Astrocyte of the spinal cord (primary cell): Measurements from ENCODE around the gene STMN3.
"Not testable (repeated sequence)": the region's sequence is repeated elsewhere in the genome, so short reads cannot be mapped to it uniquely, and the experiment has no call there.

Experiments used
- DNase-seq: peaks from one replicate; pipeline ENCODE4 v3.0.0; 2011; ENCODE audit warnings: low read depth, low spot score
- H3K4me3 ChIP-seq: 2 replicates; pipeline ENCODE4 v1.5.1; 2011; ENCODE audit warnings: low read depth, mild to moderate bottlenecking, low read length, moderate library complexity
- in situ Hi-C: cut with HindIII; loops from 2 replicates; pipeline ENCODE4 v1.10.0; 2017; ENCODE audit warnings: low sequenced_read_pairs
- TF ChIP-seq, protein P1 (sequence below): IDR thresholded peaks from 2 replicates; pipeline ENCODE4 v1.5.1; 2012; ENCODE audit warnings: low read depth, mild to moderate bottlenecking, low read length, inconsistent platforms

Gene STMN3

DNA sequence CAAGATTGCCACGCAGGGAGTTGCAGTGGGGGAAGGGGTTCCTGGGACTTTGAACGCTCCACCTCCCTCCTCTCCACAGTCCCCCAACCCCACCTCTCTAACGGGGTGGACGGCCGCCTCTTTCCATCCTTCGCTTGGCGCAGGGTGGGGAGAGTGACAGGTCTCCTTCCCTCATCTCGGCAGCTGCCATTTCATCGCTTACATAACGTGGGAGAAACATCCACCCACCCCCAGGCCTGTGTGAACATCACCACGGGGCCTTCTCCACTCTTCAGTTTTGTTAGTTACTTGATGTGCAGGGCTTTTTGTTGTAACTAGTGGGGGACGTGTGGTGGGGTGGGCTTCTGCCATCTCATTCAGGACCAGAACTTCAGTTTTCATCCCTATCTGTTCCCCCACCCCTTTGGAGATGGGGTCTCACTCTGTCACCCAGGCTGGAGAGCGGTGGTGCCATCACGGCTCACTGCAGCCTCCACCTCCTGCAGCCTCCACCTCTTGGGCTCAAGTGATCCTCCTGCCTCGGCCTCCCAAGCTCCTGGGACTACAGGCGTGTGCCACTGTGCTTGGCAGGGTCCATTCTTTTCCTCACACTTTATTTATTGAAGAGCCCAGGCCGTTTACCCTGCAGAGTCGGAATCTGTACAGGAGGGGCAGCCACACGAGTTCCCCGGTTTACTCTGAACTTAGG, 22.6 kb upstream of the STMN3 start:
- TF ChIP-seq, protein P1, sequence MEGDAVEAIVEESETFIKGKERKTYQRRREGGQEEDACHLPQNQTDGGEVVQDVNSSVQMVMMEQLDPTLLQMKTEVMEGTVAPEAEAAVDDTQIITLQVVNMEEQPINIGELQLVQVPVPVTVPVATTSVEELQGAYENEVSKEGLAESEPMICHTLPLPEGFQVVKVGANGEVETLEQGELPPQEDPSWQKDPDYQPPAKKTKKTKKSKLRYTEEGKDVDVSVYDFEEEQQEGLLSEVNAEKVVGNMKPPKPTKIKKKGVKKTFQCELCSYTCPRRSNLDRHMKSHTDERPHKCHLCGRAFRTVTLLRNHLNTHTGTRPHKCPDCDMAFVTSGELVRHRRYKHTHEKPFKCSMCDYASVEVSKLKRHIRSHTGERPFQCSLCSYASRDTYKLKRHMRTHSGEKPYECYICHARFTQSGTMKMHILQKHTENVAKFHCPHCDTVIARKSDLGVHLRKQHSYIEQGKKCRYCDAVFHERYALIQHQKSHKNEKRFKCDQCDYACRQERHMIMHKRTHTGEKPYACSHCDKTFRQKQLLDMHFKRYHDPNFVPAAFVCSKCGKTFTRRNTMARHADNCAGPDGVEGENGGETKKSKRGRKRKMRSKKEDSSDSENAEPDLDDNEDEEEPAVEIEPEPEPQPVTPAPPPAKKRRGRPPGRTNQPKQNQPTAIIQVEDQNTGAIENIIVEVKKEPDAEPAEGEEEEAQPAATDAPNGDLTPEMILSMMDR: no peak
- H3K4me3 ChIP-seq: no peak overlapping the region
- in situ Hi-C loops: no loop called here
- DNase-seq: no peak

DNA sequence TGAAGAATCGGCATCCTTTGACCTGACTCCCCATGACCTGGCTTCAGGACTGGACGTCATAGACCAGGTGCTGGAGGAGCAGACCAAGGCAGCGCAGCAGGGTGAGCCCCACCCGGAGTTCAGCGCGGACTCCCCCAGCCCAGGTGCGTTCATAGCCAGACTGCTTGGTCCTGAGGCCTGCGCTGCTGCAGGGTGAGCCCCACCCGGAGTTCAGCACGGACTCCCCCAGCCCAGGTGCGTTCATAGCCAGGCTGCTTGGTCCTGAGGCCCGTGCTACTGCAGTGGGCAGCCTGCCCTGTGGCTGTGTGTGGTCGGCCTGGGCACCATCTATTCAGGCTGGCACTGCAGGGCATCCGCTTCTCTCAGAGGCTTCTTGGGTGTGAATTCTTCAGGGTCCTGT, 20.7 kb upstream of the STMN3 start:
- in situ Hi-C loops: no loop called here
- DNase-seq: no peak
- TF ChIP-seq, protein P1: no peak
- no peak overlapping the region for H3K4me3 ChIP-seq

DNA sequence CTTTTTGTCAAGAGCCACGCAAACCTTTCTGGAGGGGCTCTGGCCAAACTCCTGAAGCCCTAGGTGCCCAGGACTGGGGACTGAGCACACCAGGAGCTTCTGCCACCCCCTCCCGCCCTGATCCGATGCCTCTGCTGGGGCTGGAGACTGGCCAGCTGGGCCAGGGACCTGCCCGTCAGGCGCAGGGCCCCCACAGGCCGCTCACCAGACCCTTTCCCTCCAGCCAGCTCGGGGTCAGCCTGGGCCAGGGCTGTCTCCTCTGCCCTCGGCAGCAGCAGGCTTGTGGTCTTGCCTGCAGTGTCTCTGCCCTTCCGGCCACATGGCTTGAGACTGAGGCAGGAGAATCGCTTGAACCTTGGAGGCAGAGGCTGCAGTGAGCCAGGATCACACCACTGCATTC, 19.4 kb upstream of the STMN3 start:
- in situ Hi-C loops: no loop called here
- TF ChIP-seq, protein P1: no peak
- no peak for DNase-seq
- H3K4me3 ChIP-seq: no peak overlapping the region

DNA sequence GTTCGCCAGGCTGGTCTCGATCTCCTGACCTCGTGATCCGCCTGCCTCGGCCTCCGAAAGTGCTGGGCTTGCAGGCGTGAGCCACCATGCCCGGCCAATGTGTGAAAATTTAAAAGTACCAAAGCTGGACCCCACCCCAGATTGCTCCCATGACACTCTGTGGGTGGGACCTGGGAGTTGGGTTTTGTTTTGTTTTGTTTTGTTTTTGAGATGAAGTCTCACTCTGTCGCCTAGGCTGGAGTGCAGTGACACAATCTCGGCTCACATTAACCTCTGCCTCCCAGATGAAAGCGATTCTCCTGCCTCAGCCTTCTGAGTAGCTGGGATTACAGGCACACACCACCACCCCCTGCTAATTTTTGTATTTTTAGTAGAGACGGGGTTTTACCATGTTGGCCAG, 18.5 kb upstream of the STMN3 start:
- H3K4me3 ChIP-seq, in situ Hi-C loops, DNase-seq: not testable (repeated sequence)

DNA sequence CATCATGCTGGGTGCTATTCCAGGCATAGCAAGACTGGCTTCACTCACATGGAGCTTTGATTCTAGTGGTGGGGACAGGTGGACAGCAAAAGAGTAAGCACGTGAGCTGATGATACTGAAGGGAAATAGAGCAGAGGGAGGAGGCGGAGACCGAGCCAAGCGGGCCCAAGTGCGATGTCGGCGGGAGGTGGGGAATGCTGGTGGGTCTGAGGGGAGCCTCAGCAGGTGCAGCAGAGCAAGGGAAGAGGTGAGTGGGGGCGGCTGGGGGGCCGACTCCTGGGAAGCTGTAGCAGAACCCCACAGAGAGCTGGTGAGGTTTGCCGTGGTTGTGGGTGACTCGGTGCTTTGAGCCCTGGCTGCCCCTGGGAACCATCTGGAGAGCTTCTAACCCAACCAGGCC, 15.1 kb upstream of the STMN3 start:
- TF ChIP-seq, protein P1: no peak
- H3K4me3 ChIP-seq: no peak overlapping the region
- in situ Hi-C loops: no loop called here
- DNase-seq: no peak

DNA sequence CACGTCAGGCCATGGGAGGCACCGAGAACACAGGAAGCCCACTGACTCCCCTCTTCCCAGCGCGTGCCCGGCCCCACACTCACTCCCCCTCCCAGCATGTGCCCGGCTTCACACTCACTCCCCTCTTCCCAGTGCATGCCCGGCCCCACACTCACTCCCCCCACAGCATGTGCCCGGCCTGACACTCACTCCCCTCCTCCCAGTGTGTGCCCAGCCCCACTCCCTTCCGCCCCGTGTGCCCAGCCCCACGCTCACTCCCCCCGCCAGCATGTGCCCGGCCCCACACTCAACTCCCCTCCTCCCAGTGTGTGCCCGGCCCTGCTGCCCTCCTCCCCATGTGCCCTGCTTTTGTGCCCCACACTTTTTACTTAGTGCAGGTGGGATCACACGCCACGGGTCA, 14.6 kb upstream of the STMN3 start:
- H3K4me3 ChIP-seq: no peak overlapping the region
- TF ChIP-seq, protein P1: no peak
- DNase-seq: no peak
- in situ Hi-C loops: no loop called here

DNA sequence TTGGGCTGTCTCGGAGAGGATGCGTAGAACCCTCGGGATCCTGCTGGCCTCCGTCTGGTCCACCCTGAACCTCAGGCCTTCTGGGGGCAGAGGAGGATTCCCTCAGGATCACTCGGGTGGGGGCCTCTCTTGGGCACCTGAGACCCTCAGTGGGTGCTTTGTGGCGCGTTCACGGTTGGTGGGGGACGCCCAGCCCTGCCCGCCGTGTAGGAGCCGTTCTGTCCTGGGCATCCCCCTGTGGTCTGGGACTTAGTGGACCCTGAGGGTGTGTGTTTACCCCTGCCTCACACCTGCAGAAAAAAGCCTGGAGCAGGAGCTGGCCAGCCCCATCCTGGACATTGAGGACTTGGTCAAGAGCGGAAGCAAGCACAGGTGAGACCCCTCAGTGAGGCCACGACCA, 12.5 kb upstream of the STMN3 start:
- TF ChIP-seq, protein P1: no peak
- no peak overlapping the region for H3K4me3 ChIP-seq
- DNase-seq: no peak
- in situ Hi-C loops: no loop called here
